Stomach (tissue), 4 donors: ENCODE measurements around the gene TNRC6C.

ENCODE experiments used
- CTCF ChIP-seq, 7 experiments: fragments of 450-650 bp in 4 of 7; fragments of 200-600 bp in 3 of 7; sonication (generic) in 3 of 7; IDR thresholded peaks; one replicate each; pipeline ENCODE4 v1.5.1; 2016 to 2019; ENCODE audit warnings: antibody characterized with exemption in 7 of 7, control low read depth in 2 of 7, mild to moderate bottlenecking in 1 of 7
- EP300 ChIP-seq: sonication (generic); formaldehyde crosslinking; IDR thresholded peaks from one replicate; pipeline ENCODE4 v1.6.1; 2017; ENCODE audit warnings: antibody characterized with exemption
- POLR2AphosphoS5 ChIP-seq, 3 donors: sonication (generic); formaldehyde crosslinking; IDR thresholded peaks; one replicate each; pipeline ENCODE4 v1.6.1; 2016; ENCODE audit warnings: antibody characterized with exemption in 3 of 3

GRCh38 chr17:78110363-78111015, 152.0 kb downstream of the TNRC6C start:
- TF ChIP-seq EP300 (no peak), CTCF (IDR thresholded peaks at IDR 0.05) (no peak), POLR2AphosphoS5 (IDR thresholded peaks at IDR 0.05) (no peak)
